ENCODE data around the gene AHNAK2.

Gene AHNAK2

GRCh38 chr14:104984056-104984894 is 6.1 kb upstream of the AHNAK2 start:
- no peak for DNase-seq

- no peak for DNase-seq
These were observed 5.1 kb upstream of the AHNAK2 start for GRCh38 chr14:104983231-104983721.

- DNase-seq = no peak
These were observed 4.5 kb upstream of the AHNAK2 start for GRCh38 chr14:104982548-104983230.

- DNase-seq = no peak
These were observed 3.7 kb upstream of the AHNAK2 start for GRCh38 chr14:104981699-104982541.

- no peak for DNase-seq
These were observed 2.7 kb upstream of the AHNAK2 start for GRCh38 chr14:104980611-104981531.

GRCh38 chr14:104979758-104980610 is 1.8 kb upstream of the AHNAK2 start:
- no peak for DNase-seq

- no peak for DNase-seq
These were observed 845 bp upstream of the AHNAK2 start for GRCh38 chr14:104978746-104979691.

GRCh38 chr14:104977008-104977680 is 1.0 kb downstream of the AHNAK2 start:
- DNase-seq = no peak

- peak; percentile 91 for DNase-seq
These were observed 1.8 kb downstream of the AHNAK2 start for GRCh38 chr14:104976198-104977007.

GRCh38 chr14:104975481-104976197 is 2.5 kb downstream of the AHNAK2 start:
- peak; percentile 34 for DNase-seq

- no peak for DNase-seq
These were observed 3.3 kb downstream of the AHNAK2 start for GRCh38 chr14:104974665-104975390.

GRCh38 chr14:104974146-104974541 is 4.0 kb downstream of the AHNAK2 start:
- no peak for DNase-seq

- DNase-seq = no peak
These were observed 4.6 kb downstream of the AHNAK2 start for GRCh38 chr14:104973385-104974145.

- DNase-seq = no peak
These were observed 5.1 kb downstream of the AHNAK2 start for GRCh38 chr14:104973135-104973384.

- no peak for DNase-seq
These were observed 5.7 kb downstream of the AHNAK2 start for GRCh38 chr14:104972301-104973134.

All from CD4-positive, alpha-beta T cell treated with Interleukin-17A for 4 hours (primary cell).